HG03025 (cell line): ENCODE data around the gene SLC25A34.

Source experiments
- ATAC-seq: cut with Tn5 transposase; IDR thresholded peaks from one replicate; pipeline ENCODE4 v1.9.1; 2021; ENCODE audit warnings: mild to moderate bottlenecking, moderate library complexity; ENCODE audit not compliant: unreplicated experiment, low FRiP score

SLC25A34 gene

DNA sequence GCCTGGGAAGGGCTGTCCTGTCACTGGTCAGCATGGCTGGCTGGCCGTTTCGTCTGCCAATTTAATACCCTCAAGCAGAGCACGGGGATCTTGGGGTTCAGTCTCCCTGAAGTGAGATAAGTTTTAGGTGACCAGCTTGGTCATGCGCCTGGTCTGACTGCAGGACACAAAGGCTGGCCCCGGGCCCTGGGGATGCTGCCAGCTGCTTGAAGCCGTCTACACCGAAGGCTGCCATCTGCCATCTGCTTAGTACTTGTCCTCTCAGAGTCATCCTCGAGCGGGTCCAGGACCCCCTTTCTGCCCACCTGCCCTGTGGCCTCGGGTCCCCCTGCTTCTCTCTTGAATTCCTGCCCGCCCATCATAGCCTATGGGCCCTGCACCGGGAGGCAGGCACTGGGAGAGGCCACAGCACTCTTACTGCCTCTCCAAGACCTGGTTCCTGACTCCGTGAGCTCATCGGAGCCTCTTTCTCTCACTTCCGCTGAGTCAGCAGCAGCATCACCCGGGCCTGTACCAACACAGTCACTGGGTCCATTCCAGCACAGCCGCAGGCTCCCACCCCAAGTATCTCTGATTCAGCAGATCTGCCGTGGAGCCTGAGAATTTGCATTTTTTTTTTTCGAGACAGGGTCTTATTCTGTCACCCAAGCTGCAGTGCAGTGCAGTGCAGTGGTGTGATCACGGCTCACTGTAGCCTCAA is 29.6 kb downstream of the SLC25A34 start:
- no peak for ATAC-seq

DNA sequence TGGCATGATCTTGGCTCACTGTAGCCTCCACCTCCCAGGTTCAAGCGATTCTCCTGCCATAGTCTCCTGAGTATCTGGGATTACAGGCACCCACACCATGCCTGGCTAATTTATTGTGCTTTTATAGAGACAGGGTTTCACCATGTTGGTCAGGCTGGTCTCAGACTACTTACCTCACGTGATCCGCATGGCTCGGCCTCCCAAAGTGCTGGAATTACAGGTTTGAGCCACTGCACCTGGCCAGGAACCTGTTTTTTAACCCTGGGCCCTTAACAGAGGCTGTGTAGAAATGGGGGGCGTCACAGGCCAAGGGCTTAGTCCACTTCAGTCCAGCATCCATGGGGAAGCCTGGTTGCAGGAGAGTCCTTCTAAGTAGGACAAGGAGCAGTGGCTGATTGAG is 31.9 kb downstream of the SLC25A34 start:
- ATAC-seq, result no peak

DNA sequence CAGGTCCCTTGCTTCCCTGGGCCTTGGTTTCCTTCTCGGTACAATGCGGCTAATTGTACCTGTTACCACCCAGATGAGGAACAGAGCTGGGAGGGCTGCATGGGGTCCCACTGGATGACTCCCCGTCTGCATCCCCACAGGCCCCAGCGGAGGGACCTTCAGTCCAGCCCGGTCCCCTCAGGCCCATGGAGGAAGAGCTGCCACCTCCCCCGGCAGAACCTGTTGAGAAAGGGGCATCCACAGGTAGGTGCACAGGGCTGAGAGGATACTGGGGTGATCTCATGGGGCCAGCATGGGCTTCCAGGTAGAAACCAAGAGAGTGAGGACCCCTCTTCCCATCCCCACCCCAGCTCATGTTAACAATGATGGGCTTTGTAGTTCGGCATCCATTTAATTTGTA is 32.3 kb downstream of the SLC25A34 start:
- ATAC-seq, result no peak

DNA sequence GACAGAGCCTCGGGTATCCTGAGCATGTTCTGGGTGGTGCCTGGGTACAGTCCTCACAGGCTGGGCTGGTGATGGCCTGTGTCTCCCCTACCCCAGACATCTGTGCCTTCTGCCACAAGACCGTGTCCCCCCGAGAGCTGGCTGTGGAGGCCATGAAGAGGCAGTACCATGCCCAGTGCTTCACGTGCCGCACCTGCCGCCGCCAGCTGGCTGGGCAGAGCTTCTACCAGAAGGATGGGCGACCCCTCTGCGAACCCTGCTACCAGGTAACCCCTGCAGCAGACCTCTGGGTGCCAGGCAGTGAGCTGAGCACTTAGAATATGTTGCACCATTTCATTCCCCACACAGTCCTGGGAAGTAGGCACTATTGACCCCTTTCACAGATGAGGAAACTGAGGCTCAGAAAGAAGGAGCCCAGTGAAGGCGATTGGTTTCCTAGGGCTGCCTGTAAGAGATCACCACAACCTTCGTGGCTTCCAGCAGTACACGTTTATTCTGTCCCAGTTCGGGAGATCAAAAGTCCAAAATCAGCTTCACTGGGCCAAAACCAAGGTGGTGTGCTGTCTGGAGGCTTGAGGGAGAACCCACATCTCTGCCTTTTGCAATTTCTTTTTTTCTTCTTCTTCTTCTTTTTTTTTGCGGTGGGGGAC is 34.4 kb downstream of the SLC25A34 start:
- ATAC-seq, result no peak

DNA sequence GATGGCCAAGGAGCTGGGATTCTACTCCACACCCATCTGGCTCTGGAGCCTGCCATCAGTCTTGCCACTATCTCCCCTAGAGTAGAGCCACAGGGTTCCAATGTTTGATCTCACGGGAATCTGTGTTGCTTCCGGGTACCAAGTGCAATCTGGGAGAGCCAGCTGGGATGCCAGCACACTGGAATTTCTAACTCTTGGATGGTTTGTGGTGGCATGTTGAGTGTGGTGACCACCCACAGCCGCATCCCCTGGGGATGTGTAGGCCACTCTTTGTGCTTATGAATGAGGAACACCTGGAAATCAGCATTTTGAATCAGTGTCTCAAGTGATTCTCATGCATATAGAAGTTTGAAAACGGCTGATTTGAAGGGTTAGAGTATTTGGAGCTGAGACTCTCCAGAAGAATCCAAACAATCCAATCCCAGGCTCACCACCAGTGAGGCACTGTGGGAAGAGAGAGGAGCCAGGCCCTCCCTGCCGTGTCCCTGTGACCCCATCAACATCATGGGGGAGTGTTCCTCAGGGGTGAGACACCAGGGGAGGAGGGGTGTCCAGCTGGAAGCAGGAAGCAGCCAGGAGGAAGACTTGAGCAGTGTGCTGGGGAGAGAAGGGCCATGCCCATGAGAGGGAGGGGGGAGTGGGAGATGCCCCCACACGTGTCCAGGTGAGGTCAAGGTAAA is 35.9 kb downstream of the SLC25A34 start:
- no peak for ATAC-seq

DNA sequence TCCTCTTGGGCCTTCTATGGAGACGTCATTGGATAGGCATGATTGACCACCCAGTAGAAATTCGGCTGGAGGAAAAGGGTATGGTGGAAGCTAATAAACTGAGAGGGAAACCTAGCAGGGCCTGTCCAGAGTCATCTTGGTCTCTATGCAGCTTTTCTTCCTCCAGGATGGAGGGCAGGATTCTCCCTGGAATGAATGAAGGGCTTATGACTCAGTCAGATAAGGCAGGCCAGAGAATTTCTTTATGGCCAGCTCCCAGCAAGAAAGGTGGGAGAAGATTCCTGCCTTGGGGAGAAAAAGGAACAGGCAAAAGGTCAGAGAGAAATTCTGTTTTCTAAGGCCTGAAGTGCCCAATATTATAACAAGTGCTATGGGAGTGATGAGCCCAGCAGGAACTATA is 39.6 kb downstream of the SLC25A34 start:
- no peak for ATAC-seq

DNA sequence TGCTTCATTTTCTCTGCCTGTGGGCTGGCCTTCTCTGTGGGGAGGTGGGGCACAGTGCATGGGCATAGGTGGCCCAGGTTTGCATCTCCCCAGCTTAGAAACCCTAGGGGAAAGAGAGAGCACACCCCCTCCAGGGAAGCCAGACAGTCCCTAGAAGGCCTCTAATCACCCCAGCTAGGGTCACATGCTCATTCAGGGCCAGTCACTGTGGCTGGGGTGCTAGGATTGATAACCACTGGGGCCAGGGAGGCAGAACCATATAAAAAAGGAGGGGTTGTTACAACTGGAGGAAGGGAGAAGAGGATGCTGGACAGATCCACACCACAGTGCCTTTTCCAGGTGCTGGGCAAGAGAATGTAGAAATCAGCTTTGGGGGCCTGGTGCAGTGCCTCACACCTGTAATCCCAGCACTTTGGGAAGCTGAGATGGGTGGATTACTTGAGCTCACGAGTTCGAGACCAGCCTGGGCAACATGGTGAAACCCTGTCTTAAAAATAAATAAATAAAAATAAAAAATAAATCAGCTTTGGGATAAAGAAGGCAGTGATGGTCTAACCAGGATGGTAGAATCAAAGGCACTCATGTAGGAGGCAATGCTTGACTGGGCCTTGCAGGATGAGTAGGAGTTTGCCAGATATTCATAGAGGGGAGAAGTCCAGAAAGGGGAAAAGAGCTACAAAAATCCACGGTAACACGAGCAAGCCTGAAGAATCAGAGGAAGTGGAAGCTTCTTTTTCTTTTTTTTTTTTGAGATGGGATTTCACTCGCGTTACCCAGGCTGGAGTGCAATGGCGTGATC is 42.0 kb downstream of the SLC25A34 start:
- no peak for ATAC-seq

DNA sequence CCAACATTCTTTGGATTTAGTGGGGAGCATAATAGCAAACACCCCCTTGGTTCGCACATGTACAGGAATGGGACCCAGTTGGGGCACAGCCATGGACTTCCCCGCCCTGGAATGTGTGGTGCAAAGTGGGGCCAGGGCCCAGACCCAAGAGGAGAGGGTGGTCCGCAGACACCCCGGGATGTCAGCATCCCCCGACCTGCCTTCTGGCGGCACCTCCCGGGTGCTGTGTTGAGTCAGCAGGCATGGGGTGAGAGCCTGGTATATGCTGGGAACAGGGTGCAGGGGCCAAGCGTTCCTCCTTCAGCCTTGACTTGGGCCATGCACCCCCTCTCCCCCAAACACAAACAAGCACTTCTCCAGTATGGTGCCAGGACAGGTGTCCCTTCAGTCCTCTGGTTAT is 49.6 kb downstream of the SLC25A34 start:
- no peak for ATAC-seq

DNA sequence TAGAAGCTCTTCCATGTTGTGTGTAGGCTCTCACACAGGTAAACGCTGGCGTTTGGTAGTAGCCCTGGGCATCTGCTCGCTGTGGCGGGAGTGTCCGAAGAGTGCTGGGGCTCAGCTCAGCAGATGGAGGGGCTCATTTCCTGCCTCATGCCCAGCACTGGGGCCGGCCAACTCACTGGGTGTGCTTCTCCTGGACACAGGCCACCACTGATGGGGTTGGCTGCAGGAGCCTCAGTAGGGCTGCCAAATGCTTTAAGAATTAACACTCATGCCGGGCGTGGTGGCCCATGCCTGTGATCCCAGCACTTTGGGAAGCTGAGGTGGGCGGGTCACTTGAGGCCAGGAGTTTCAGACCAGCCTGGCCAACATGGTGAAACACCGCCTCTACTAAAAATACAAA is 50.5 kb downstream of the SLC25A34 start:
- ATAC-seq, result no peak

DNA sequence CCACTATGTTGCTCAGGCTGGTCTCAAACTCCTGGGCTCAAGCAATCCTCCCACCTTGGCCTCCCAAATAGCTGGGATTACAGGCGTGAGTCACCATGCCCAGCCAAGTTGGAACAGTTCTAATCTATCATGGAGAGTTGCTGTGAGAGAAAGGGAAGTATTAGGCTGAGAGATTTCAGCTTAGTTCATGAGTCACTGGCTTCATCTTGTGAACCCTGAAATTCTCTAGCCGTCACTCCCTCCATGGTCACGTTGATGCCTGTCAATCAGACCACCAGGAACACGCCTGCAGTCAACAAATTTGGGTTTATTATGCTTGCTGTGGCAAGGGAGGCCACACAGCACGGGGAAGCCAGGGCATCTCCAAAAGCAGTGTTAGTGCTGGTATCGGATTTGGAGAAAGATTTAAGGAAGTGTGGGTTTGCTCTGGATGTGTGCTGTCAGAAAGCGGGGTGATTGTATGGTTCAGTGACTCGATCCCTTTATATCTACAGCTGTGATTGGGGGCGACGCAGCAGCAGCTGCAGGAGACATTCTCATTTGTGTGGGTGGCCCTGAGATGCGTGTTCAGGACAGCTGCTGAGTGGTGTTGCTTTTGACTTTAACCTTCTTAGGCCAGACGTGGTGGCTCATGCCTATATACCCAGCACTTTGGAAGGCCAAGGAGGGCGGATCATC is 52.7 kb downstream of the SLC25A34 start:
- ATAC-seq, result no peak
